NCI-H774 (cell line): Measurements from ENCODE around the gene MAPK7.

Experiments
- DNase-seq: peaks from one replicate; lab custom pipeline; 2025; lab: John Stamatoyannopoulos, UW

Gene MAPK7

DNA sequence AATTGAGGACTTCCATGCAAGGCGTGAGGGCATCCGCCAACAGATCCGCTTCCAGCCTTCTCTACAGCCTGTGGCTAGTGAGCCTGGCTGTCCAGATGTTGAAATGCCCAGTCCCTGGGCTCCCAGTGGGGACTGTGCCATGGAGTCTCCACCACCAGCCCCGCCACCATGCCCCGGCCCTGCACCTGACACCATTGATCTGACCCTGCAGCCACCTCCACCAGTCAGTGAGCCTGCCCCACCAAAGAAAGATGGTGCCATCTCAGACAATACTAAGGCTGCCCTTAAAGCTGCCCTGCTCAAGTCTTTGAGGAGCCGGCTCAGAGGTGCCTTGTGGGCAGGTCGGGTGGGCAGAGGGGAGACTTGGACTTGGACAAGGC, 3.1 kb downstream of the MAPK7 start:
- no peak for DNase-seq

DNA sequence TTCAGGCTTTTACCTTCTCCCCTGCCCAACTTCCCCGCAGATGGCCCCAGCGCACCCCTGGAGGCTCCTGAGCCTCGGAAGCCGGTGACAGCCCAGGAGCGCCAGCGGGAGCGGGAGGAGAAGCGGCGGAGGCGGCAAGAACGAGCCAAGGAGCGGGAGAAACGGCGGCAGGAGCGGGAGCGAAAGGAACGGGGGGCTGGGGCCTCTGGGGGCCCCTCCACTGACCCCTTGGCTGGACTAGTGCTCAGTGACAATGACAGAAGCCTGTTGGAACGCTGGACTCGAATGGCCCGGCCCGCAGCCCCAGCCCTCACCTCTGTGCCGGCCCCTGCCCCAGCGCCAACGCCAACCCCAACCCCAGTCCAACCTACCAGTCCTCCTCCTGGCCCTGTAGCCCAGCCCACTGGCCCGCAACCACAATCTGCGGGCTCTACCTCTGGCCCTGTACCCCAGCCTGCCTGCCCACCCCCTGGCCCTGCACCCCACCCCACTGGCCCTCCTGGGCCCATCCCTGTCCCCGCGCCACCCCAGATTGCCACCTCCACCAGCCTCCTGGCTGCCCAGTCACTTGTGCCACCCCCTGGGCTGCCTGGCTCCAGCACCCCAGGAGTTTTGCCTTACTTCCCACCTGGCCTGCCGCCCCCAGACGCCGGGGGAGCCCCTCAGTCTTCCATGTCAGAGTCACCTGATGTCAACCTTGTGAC, 3.6 kb downstream of the MAPK7 start:
- DNase-seq: no peak

DNA sequence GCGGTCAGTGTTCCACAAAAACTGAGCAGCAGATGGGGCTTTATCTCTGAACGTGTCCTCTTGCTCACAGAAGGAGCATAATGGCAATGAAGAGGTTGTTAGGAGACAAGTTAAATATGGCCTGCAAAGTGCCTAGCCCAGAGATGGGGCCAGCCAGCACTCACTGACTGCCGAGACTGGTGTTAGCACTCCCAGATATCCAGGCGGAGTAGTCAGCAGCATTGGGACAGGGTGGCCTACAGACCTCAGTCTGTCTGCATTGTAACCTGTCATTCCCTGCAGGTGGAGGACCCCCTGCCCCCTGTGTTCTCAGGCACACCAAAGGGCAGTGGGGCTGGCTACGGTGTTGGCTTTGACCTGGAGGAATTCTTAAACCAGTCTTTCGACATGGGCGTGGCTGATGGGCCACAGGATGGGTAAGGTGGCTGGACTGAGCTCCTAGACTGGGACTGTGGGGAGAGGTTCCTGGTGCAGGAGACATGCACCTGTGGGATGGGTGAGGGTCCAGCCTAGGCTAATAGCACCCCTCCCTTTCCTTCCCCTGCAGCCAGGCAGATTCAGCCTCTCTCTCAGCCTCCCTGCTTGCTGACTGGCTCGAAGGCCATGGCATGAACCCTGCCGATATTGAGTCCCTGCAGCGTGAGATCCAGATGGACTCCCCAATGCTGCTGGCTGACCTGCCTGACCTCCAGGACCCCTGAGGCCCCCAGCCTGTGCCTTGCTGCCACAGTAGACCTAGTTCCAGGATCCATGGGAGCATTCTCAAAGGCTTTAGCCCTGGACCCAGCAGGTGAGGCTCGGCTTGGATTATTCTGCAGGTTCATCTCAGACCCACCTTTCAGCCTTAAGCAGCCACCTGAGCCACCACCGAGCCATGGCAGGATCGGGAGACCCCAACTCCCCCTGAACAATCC, 4.5 kb downstream of the MAPK7 start:
- DNase-seq: no peak

DNA sequence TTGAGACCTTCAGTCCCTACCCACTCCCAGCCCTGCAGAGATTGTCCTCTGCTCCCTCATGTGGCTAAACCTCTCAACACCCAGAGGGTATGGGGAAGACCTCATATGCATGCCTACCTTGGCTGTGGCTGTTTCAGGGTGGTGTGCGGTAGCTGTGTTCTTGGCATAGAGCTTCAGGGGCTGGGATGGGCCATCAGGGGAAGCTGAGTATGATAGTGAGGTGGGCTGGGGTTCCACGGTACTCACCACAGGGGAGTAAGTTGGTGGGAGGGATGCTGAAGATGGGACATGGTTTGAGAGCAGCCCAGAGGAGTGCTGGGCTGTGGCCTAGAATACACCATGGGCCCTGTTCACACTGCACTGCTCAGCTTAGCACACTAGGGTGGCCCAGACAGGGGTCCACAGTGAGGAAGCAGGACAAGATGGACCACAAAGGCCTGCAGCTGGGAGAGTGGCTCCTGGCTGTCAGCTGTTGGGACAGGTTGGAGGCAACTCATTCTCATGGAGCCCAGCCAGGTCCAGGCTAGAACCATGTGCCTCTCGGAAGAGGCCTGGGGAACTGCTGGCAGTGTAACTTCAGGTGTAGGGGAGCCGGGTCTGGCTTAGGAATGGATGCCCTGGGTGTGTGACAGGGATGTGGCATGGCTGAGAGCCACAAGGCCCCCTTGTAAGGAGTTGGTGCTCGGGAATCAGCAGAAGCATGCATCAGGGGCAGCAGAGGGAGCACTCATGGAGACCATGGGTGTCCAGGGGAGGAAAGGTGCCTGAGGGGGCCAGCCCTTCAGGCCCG, 5.6 kb downstream of the MAPK7 start:
- DNase-seq: no peak

DNA sequence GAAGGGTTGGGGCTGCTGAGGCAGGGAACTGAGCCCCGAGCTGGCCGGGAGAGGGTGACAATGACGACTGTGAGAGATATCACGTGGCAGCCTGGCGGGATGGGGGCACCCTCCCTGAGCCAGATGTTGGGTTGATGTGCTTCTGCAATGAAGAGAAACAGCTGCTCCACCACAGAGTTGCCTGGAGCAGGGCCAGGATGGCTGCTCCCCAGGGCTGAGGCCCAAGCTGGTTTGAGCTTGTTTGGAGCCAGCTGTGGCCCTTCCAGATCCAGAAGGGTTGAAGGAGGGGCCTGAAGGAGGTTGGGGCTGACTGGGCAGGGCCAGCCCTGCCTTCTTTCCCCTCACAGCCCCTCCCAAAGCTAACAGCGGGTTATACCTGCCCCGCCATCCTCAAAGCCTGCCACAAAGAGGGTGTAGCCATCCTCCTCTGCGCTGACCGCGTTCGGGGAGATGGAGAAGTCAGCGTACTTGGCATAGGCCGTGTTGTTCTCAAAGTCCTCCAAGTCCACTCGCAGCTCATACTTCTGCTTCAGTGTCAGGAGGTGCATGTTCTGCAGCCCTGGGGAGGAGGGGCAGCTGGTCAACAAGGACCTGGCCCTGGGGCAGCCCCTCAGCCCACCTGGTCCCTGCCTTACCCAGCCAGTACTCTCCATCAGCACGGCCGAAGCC, 6.6 kb downstream of the MAPK7 start:
- DNase-seq: no peak

DNA sequence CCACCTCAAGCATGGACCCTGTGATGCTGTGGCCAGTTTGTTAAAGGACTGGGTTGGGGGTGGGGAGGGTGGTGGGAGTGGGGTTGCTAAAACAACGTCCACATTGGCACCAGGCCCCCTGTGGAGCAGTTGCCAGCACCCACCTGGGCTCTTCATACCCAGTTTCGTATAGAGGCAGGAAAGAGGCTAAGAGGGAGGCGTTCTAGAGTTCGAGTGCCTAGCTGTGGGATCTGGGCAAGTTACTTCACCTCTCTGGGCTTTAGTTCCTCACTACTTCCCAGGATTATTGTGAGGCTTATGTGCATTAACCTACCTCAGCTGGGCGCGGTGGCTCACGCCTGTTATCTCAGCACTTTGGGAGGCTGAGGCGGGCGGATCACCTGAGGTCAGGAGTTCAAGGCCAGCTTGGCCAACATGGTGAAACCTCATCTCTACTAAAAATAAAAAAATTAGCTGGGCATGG, 7.3 kb downstream of the MAPK7 start:
- DNase-seq: no peak

DNA sequence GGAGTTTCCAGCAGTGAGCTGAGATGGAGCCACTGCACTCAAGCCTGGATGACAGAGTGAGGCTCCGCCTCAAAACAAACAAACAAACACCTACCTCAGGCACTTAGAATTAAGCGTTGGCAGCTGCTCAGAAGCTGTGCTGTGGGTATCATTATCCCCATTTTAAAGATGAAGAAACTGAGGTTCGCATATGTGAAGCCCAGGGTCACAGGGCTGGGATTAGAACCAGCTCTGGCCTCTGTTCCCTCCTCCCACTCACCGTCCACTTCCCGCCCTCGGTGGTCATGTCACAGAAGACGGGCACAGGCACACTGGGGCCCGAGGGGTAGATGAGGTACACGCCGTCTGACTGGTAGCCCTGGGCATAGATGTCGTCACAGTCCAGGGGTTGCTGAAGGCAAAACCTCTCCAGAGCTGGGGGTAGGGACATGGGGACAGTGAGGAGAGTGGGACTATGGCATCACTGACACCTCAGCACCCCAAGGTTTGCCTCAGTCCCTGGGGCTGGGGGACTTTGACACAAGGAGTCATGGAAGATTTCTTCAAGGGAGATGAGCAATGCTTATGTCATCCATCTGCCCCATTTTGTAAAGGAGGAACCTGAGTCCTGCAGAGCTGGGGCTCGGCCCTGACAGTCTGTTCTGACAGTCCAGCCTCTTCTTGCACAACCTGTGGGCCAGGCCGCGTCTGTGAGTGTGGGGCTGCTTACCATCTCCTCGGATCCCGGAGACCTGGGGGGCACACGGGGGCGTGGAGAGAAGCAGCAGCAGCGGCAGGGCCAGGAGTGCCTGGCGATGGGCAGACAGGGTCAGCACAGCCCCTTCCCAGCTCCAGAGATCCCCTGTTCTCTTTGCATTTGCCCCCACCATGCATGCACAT, 8.0 kb downstream of the MAPK7 start:
- no peak for DNase-seq

DNA sequence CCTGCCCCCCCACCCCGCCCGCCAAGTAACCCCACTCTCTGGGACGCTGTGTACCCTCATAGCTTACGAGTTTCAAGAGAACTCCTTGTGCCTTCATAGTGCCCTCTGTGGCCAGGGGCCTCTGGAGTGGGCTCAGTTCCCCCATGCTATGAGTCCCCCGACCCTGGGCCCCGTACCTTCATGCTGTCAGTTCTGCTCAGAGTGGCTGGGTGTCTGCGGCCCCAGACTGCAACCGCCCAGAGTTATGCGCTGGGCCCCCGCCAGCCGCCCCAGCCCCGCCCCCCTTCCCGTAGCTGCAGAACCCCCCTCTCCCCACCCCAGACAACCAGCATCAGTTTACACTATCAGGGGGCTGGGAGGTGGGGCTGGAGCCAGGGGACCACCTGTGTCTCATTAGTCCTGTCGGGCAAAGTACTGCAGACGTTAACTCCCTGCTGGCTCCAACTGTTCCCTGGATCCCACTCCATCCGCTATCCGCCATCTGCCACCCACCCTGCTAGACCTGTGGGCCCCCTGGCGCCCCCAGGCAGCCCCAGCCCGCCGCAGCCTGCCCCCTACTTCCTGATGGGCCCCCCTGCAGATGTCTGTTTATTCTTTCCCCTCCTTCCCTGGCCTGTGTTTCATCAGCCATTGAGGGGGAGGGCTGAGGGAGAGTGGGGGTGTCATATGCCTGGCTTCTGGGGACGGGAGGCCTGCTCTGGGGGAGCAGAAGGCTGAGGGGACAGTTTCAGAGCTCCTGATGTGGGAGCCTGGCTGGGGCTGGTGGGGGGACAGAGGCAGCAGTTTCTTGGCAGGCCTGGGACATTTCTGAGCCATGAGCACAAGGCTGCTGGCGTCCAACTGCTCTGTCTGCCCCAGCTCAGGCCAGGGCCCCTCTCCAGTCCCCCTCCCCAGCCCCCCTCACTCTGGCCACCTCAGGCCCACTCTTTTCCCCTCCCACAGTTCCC, 8.9 kb downstream of the MAPK7 start, which contains the start of gene MFAP4:
Gene MFAP4, minus strand, starts transcription at position 217 of the 947 bp plus-strand sequence. Its CDS starts 35 bp downstream, at position 182.
- DNase-seq: no peak

DNA sequence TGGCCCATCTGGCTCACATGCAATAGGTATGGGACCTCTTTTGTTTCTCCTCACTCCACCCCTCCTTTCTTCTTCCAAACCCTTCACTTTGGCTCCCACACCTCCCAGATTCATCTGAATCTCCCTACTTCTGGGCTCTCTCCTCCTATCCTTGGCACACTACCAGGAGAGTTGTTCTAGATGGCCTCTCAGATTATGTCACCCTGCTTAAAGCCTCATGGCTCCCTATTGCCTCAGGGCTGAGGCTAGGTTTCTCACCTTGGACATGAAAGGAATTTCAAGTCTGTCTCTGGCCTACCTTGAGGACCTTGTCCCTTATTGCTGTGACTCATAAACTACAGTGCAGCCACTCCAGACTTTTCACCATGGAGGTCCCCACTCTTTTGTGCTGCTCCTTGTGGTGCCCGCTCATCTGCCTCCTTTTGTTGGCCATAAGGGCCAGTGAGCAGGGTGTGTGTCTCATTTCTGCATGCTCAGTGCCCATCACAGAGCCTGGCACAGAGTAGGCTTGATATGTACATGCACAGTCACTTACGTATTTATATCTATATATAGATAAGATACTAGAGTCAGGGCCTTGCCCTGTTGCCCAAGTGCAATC, 9.7 kb downstream of the MAPK7 start:
- no peak for DNase-seq

DNA sequence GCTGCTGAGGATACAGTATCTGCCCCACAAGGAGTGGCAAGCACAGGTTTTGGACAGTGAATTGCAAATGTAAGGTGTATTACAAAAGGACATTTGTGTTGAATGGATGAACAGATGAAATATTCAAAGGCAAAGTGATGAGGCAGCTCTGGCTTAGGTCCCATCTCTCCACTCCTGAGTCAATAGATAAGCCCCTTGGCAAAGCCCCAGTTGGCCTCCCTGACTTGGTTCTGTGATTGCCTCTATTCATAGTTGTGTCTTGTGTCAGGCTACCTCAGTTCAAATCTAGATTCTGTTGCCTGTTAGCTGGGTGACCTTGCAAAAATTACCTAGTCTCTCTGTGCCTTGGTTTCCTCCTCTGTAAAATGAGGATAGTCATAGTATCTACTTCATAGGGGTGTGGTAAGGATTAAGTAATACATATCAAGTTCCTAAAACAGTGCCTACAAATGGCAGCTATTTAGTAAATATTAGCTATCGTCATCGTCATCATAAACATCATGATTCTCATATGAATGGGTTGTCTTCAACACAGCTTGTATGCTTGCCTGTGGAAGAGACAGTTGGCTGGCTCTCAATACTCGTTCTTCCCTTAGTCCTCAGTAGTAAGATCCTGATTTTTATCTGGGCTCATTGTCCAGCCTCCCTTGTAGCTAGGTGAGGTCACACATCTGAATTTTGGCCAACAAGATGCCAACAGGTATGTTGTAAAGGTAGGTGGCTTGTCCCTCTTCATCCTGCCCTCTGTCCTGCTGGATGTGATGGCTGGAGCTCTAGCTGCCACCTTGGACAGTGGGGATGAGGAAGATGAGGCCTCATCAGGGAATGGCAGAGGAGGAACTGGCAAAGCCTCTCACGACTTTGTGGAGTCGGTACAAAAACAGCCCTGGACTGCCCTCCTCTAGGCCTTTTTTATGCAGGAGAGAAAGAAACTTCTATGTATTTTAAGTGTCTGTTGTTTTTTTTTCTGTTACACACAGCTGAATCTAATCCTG, 10.8 kb downstream of the MAPK7 start:
- DNase-seq: no peak

DNA sequence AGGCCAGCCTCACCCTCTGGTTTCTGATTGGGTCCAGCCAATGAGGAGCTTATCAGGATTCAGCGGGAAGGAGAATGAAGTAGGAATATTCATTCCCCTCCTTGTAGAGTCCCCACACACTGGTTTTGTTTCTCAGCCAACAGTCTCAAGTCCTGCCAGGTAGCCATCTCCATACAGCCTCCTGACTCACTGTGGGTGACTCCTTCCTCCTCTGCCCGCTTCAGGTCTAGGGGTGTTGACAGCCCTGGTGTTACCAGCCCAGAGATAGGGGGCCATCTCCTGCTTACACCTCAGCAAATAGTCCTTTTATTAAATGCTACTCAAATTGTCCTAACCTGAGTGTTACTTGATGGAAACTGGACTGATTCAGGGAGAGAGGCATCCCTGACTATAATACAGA, 12.7 kb downstream of the MAPK7 start:
- no peak for DNase-seq

DNA sequence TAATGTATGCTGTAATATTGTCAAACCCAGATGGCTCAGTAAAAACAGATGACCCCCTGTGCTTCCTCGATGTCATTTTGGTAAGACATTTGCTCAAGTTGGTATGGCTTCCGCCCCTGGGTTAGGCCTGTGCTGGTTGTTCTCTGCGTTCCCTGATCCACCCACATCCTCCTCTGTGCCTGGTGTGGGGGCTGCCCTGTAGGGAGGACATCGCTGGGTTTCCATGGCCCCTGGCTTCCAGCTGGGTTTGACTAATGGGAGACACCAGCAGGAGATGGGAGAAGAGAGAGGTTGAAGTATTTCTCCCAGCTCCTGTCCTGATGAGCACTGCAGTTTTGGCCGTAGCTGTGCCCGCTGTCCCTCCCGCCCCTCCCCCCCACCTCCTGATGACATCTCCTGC, 13.1 kb downstream of the MAPK7 start:
- DNase-seq: no peak

DNA sequence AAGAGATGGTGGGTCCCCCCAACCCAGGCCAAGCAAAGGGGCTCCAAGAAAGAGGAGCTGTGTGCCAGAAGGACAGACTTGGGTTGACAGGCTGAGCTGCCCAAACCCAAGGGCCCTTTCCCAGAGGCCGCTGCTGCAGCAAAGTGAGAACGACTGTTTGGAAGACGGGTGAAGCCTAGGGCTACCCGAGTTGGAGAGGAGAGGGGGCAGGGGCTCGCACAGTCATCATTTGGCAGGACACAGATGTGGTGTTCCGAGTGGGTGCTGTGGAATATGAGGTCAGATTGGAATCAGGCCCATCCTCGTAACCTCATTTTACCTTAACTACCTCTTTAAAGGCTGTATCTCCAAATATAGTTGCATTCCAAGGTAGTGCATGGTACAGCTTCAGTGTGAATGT, 14.0 kb downstream of the MAPK7 start:
- no peak for DNase-seq

DNA sequence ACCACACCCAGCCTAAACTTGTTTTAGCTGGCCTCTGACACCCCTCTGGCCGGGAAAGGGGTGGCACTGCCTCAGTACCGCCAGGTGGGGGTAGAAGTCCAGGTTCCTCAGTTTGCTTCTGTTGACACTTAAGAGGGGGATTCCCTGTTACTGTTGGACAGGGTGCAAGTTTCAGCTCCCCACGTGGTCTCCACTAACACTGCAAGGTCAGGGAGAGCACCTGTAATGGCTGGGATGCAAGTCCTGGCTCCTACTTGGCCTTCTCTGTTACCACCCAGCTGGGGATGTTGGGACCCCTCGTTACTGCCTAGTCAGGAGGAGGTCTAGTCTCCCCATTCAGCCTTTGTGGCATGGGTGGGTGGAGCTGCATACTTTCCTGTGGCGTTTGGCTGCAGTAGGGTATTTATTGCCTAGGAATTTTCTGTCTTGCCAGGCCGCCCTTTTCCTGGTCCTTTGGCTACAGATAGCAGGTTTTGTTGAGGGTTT, 19.3 kb downstream of the MAPK7 start:
- DNase-seq: no peak

DNA sequence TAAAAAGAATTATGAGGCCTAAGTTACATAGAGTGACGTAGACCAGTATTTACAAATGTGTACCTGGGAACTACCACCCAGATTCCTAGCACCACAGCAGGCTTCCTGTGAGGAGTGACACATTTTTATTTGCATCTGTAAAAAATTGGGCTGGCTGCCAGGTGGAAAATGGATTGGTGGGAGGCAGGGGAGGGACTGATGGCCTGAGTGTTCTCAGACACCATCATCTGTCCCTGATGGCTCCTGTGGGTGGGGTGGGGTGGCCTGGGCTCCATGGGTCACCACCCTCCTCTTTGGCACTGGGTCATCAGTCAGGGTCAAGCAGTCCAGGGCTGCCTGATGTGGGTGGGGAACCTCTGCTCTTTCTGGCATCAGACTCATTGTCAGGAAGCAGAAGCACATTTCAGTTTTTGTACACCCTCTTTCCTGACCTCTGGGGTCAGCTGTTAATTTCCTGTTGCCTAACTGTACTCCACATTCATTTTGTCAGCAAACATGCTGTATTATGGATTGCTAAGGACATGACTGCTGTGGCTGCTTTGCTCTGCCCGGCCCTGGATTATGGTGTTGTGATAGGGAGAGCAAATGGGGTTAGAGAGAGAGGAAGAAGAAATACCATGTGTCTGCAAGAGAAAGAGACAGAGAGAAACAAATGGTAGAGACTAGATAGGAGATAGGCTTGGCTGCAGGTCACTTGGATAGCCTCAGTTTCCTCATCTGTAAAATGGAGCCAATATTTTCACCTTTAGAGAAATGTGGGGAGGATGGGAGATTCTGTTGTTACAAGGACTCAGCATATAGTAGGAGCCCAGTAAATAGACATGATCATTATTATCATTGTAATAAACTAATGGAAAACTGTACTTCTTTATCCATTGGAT, 20.2 kb downstream of the MAPK7 start:
- no peak for DNase-seq

DNA sequence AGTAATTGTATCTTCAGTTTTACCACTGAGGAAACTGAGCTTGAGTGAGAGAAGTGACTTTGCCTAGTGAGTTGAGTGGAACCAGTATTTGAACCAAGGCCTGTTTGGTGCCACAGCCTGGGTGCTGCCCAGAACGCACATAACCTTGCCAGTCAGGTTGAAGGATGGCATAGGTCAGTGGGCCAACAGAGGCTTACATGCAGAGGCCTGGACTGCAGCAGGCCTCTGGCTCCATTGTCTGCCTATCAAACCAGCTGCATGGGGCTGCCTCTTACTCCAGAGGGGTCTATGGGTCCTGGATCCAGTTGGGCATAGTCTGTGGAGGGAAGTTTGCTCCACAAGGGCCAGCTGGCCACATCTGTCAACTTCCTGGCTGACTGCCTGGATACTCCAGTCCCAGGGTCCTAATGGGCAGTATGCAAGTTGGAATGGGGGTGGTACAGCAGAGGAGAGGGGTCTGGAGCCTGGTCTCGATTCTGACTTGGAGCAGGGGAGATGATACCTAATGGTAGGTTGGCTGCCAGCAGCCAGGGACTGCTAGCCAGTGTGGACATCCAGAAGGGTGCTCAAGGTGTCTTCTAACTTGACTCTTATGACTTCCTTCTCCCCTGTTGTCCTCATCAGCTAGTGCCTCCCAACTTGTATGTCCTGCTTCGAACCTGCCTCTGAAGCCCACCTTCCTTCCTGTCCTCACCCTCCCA, 21.6 kb downstream of the MAPK7 start:
- no peak for DNase-seq
